GM19468 (cell line): ENCODE measurements around the gene UNCX.
"Not testable (repeated sequence)": the region's sequence is repeated elsewhere in the genome, so short reads cannot be mapped to it uniquely, and the experiment has no call there.

ENCODE experiments used
- ATAC-seq: cut with Tn5 transposase; IDR thresholded peaks from one replicate; pipeline ENCODE4 v1.9.1; 2021; ENCODE audit warnings: mild to moderate bottlenecking, moderate library complexity, moderate number of reproducible peaks; ENCODE audit not compliant: unreplicated experiment; ENCODE audit errors: extremely low read depth

UNCX gene

DNA sequence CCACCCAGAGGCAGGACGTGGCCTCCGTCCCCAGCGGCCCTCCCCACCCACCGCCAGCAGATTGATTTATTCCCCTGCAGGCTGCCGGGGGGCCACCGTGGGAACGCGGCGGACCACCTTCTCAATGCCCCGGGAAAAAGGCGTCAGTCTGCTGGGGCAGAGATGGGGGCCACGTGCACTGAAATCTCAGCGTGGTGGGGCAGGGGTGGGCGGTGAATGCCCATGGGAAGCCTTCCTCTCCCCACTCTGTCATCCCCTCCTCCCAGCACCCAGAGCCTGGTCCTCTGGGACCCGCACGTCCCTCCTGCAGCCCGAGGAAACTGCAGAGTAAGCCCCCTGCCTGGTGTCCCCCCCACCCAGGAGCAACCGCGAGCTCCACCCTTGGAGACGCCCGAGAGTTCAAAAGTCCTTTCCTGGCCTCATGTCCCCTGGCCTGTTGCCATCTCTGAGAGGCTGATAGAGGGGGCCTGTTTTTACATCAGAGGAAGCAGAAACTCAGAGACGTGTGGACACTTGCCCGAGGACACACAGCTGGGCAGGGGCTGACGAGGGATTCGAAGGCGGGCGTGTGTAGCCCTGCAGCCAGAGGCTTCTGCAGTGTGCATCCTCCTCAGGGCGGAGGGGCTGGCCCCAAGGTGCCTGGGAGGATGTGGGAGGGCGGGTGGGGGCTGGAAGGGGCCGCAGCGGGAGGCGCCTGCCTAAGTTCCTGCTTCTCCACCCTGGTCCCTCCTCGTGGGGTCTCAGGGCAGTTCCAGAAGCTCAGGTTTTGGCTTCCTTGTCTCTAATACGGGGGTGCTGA is 21.8 kb downstream of the UNCX start:
- no peak for ATAC-seq

- no peak for ATAC-seq
These were observed 22.6 kb downstream of the UNCX start for GRCh38 chr7:1255080-1255816.

- ATAC-seq: no peak
These were observed 23.2 kb downstream of the UNCX start for GRCh38 chr7:1255817-1256340.

DNA sequence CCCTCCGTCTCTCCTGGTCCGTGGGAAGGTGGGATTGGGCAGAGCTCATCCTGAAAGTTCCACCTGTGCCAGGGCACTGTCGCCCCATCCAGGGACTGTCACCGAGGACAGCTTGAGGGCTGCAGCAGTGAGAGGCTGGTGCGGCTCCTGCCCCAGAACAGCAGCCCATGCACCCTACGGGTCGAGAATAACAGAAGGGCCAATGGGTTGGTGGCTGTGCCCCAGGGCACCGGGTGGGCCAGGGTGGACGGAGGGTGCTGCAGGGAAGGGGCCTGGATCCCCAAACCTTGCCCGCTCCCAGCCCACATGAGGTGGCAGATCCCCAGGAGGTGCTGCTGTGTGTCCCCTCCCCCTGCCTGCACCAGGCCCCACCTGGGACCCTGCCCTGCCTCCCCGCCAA is 23.9 kb downstream of the UNCX start:
- no peak for ATAC-seq

DNA sequence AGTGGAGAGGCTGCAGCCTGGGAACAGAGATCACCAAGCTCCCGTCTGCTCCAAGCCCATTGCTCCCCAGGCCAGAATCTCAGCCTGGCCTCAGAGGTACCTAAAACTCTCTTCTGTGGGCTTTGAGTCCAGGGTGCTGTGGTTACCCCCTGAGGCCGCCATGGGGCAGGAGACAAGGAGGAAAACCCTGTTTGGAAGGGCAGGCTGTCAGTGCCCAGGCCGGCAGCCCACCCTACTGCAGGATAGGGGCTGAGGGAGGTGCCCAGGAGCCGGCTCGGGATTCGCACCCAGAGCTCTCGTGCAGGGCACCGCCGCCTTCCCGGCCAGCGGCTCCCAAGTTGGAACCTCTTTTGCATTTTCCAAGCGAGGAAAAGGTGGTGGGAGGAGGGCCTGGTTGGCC is 24.5 kb downstream of the UNCX start:
- no peak for ATAC-seq

DNA sequence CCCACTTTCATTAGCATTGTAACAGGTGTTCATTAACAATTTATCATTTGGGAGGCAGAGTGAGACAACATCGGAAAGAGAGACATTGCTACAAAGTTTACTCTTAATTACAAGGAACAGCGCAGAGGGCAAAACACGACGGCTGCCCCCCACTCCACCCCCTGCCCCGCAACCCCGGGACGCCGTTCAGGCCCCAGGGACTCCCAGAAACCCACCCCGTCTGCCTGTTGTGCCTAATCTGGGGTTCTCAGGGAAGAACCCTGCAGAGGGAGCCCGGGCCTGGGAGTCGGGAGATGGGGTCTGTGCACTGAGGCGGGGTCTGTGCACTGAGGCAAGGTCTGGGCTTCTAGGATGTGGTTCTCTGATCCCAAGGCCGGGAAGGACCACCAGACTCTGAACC is 25.2 kb downstream of the UNCX start:
- ATAC-seq: no peak

DNA sequence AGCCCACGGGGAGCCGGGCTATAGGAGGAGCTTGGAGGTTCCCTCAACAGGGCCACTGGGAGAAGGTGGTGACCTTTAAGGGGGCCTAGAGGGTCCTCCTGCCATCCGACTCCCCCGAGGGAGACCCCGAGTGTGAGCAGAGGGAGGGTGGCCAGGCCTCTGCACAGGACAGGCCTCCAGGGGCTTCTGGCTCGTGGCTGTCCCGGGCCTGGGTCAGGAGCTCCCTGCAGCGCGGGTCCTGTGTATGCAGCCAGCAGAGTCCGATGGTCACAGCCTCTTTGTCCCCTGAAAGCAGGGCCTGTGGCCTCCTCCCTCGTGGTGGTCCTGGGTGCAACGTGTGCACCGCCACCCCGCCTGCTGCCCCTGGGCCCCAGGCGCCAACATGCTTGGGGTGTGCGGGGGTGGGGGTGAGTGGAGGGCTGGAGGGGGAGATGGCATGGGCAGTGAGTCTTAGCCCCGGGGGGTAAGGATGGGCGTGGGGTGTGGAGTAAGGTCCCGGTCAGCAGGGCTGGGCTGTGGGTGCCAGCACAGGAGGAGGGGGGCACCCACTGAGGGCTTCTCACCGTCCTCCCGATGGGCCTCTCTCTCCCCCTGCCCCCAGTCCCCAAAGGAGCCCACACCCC is 27.1 kb downstream of the UNCX start:
- ATAC-seq: no peak

- no peak for ATAC-seq
These were observed 27.6 kb downstream of the UNCX start for GRCh38 chr7:1260244-1260635.

DNA sequence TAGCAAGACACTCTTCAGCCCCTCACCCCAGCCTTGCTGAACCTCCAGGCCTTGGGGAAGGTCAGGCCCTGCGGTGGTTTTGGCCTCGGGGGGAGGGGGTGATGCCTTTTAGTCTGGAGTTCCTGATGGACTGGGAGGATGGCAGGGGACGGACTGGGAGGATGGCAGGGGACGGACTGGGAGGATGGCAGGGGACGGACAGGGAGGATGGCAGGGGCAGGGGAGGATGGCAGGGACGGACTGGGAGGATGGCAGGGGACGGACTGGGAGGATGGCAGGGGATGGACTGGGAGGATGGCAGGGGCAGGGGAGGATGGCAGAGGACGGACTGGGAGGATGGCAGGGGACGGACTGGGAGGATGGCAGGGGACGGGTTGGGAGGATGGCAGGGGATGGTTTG is 28.4 kb downstream of the UNCX start:
- ATAC-seq: not testable (repeated sequence)

- ATAC-seq: no peak
These were observed 29.8 kb downstream of the UNCX start for GRCh38 chr7:1262441-1262840.

GRCh38 chr7:1263391-1263951 is 30.8 kb downstream of the UNCX start:
- no peak for ATAC-seq

GRCh38 chr7:1264345-1265280 is 31.9 kb downstream of the UNCX start:
- ATAC-seq: no peak

- no peak for ATAC-seq
These were observed 34.6 kb downstream of the UNCX start for GRCh38 chr7:1267016-1267900.

- ATAC-seq: no peak
These were observed 35.6 kb downstream of the UNCX start for GRCh38 chr7:1268076-1268815.

- ATAC-seq: no peak
These were observed 36.2 kb downstream of the UNCX start for GRCh38 chr7:1268866-1269265.

GRCh38 chr7:1269336-1269890 is 36.7 kb downstream of the UNCX start:
- no peak for ATAC-seq

- ATAC-seq: no peak
These were observed 37.5 kb downstream of the UNCX start for GRCh38 chr7:1270181-1270580.

DNA sequence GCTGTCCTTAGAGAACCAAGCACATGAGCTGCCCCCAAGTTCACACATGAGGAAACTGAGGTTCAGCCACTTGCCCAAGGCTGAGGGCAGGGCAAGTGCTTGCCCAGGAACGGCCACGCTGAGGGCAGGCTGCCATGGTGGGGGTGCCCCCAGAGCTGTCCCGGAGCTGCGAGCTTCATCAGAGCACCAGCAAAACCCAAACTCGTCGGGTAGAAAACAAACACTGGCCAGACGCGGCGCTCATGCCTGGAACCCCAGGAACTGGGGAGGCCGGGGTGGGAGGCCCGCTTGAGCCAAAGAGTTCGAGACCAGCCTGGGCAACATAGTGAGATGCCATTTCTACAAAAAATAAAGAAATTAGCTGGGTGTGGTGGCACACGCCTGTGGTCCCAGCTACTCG is 38.4 kb downstream of the UNCX start:
- no peak for ATAC-seq
